K562 (cell line): Measurements from ENCODE around the gene PDE11A. TPM values are rescaled to one million over a fixed set of nuclear protein-coding genes. Genes with fewer than 3 reads are reported as not detected.

Experiments used
- ATAC-seq: fragments of 200-7000 bp; cut with Tn5 transposase; 3 replicates; pipeline ENCODE4 v1.9.1; 2020; ENCODE audit warnings: moderate library complexity
- BruUV-seq: library from RNA; stranded (reverse); fragments of 400-500 nt; replicated peaks from 2 replicates; lab custom pipeline; 2021; lab: Mats Ljungman, UMichigan
- CTCF ChIA-PET: fragments of 300-600 bp; formaldehyde crosslinking; extraction: SDS; loops from one replicate; lab custom pipeline; 2021; ENCODE audit warnings: low intra/inter-chr PET ratio; lab: Yijun Ruan, JAX
- POLR2A ChIA-PET: fragments of 300-600, 350-650 bp; sonication (Branson Sonifier 250); formaldehyde crosslinking; extraction: SDS; loops from one replicate; lab custom pipeline; 2021; ENCODE audit warnings: antibody characterized with exemption, inconsistent platforms; lab: Yijun Ruan, JAX
- DNase-seq, 4 experiments: peaks; one replicate each; pipeline versions ENCODE4 v3.0.0 to v3.0.0-alpha.2; 2011 to 2018; ENCODE audit warnings: low spot score in 3 of 4, mixed read lengths in 3 of 4; ENCODE audit errors: extremely low read depth in 1 of 4
- FAIRE-seq: peaks from 2 replicates; lab custom pipeline; 2011; peaks lifted over from hg19 to GRCh38; lab: Jason Lieb, UNC
- H2AFZ ChIP-seq: 2 replicates; pipeline ENCODE4 v1.6.0; 2011; ENCODE audit warnings: low read depth, low read length, control low read depth, inconsistent platforms
- H3K27ac ChIP-seq: fragments of 200-600 bp; 3 replicates; pipeline ENCODE4 v1.8.0; 2011; ENCODE audit warnings: low read depth, mild to moderate bottlenecking, control low read depth, inconsistent platforms, low read length, moderate library complexity, mixed read lengths; ENCODE audit errors: extremely low read depth
- H3K27me3 ChIP-seq, 2 experiments: fragments of 300-600 bp in 1 of 2; 2 replicates in 1 of 2; 3 replicates in 1 of 2; pipeline versions ENCODE4 v1.6.0 to v1.8.0; 2011; ENCODE audit warnings: inconsistent platforms in 2 of 2, low read length in 2 of 2, mild to moderate bottlenecking in 1 of 2, mixed read lengths in 1 of 2, moderate library complexity in 1 of 2; ENCODE audit not compliant: control insufficient read depth in 2 of 2, insufficient read depth in 2 of 2
- H3K36me3 ChIP-seq: fragments of 300-600 bp; 3 replicates; pipeline ENCODE4 v1.8.0; 2011; ENCODE audit warnings: mild to moderate bottlenecking, low read length, inconsistent platforms; ENCODE audit not compliant: control insufficient read depth, insufficient read depth
- H3K4me1 ChIP-seq, 2 experiments: fragments of 200-600 bp in 1 of 2; replicated peaks in 1 of 2; 2 replicates in 1 of 2; 3 replicates in 1 of 2; pipeline versions ENCODE4 v1.5.1 to v1.8.0; 2011; ENCODE audit warnings: inconsistent platforms in 2 of 2, low read length in 2 of 2, mild to moderate bottlenecking in 1 of 2, mixed read lengths in 1 of 2, moderate library complexity in 1 of 2; ENCODE audit not compliant: control insufficient read depth in 2 of 2, insufficient read depth in 2 of 2
- H3K4me2 ChIP-seq: 2 replicates; pipeline ENCODE4 v1.6.1; 2011; ENCODE audit warnings: low read length, control low read depth, inconsistent platforms, mixed read lengths; ENCODE audit not compliant: insufficient read depth
- H3K4me3 ChIP-seq: fragments of 200-600 bp; sonication (generic), shearing (Covaris generic); 2 replicates; pipeline ENCODE4 v1.5.1; 2016; ENCODE audit warnings: control low read depth, inconsistent platforms
- H3K79me2 ChIP-seq: fragments of 200-600 bp; 3 replicates; pipeline ENCODE4 v1.8.0; 2011; ENCODE audit warnings: low read length, inconsistent platforms; ENCODE audit not compliant: control insufficient read depth, insufficient read depth
- H3K9ac ChIP-seq, 2 experiments: 2 replicates each; pipeline versions ENCODE4 v1.6.0 to v1.6.1; 2011; ENCODE audit warnings: low read depth in 2 of 2, low read length in 2 of 2, control low read depth in 1 of 2, inconsistent platforms in 1 of 2, mild to moderate bottlenecking in 1 of 2, mixed read lengths in 1 of 2; ENCODE audit not compliant: insufficient read depth in 1 of 2
- H3K9me1 ChIP-seq: one replicate; pipeline ENCODE4 v1.6.0; 2011; ENCODE audit warnings: inconsistent platforms, mild to moderate bottlenecking, low read length, moderate library complexity; ENCODE audit not compliant: control insufficient read depth, insufficient read depth
- H3K9me3 ChIP-seq: replicated peaks from 2 replicates; pipeline ENCODE4 v1.5.1; 2011; ENCODE audit warnings: low read depth, low read length, inconsistent platforms; ENCODE audit not compliant: control insufficient read depth, insufficient read depth
- H4K20me1 ChIP-seq: replicated peaks from 2 replicates; pipeline ENCODE4 v1.6.1; 2011; ENCODE audit warnings: low read length, inconsistent platforms, mixed read lengths; ENCODE audit not compliant: control insufficient read depth, insufficient read depth
- CC2D1A ChIP-seq: fragments of 450-650 bp; IDR thresholded peaks from 2 replicates; pipeline ENCODE4 v1.6.1; 2017; ENCODE audit warnings: mild to moderate bottlenecking
- PRPF4 ChIP-seq: fragments of 200-400 bp; formaldehyde crosslinking; IDR thresholded peaks from one replicate; pipeline ENCODE4 v1.6.1; 2017; ENCODE audit warnings: low read length, low read depth, mild to moderate bottlenecking; ENCODE audit not compliant: insufficient read depth, poor library complexity, severe bottlenecking
- RBM34 ChIP-seq: fragments of 200-400 bp; formaldehyde crosslinking; IDR thresholded peaks from 2 replicates; pipeline ENCODE4 v1.6.1; 2018; ENCODE audit warnings: low read length, borderline replicate concordance; ENCODE audit not compliant: insufficient read depth
- TARDBP ChIP-seq: fragments of 450-650 bp; IDR thresholded peaks from 2 replicates; pipeline ENCODE4 v1.6.1; 2016
- ZC3H11A ChIP-seq: IDR thresholded peaks from 2 replicates; pipeline ENCODE4 v1.6.1; 2012; ENCODE audit warnings: low read depth, low read length, improper control_type of control experiment
- ZNF143 ChIP-seq: sonication (generic); formaldehyde crosslinking; IDR thresholded peaks from 2 replicates; pipeline ENCODE4 v1.9.0; 2022; ENCODE audit warnings: mild to moderate bottlenecking, missing genetic modification reagents
- ZNF282 ChIP-seq: sonication (generic); formaldehyde crosslinking; IDR thresholded peaks from 2 replicates; pipeline ENCODE4 v1.8.1; 2023; ENCODE audit warnings: missing genetic modification reagents
- WGBS: fragments of 100-300 bp; shearing (Covaris generic); methylation state at CpG from one replicate; pipeline ENCODE4 v1.1.6; 2016; ENCODE audit warnings: low coverage, mixed read lengths; ENCODE audit not compliant: insufficient coverage; ENCODE audit errors: missing lambda C conversion rate; 5-methylcytosine and 5-hydroxymethylcytosine counted together
- in situ Hi-C: fragments of 300-500 bp; cut with MboI; formaldehyde crosslinking; loops from 4 replicates; pipeline ENCODE4 v1.15.0; 2018; ENCODE audit warnings: inconsistent platforms, mixed read lengths
- intact Hi-C: fragments of 100-400 bp; cut with micrococcal nuclease; formaldehyde crosslinking; loops from 2 replicates; pipeline ENCODE4 v1.14.2; 2022
- polyA plus RNA-seq, 8 experiments: library from polyadenylated mRNA; depleted of rRNA in 4 of 8; stranded (reverse) in 5 of 8; unstranded in 3 of 8; fragments of >200 nt; fragmentation: Nextera tagmentation in 2 of 8; fragmentation: Illumina TruSeq in 1 of 8; extraction: Ambion mirVana in 2 of 8; extraction: Trizol in 1 of 8; gene quantifications; 2 replicates each; pipeline versions ENCODE4 v1.2.1 to v1.2.3, GENCODE V29; 2011 to 2014; ENCODE audit warnings: inconsistent platforms in 1 of 8, missing spikeins in 1 of 8
- total RNA-seq, 7 experiments: library from RNA; depleted of rRNA in 6 of 7; stranded (reverse); fragments of >200 nt in 6 of 7; fragmentation: Illumina TruSeq in 2 of 7; extraction: Trizol in 2 of 7; gene quantifications; 2 replicates each; pipeline versions ENCODE4 v1.2.1 to v1.2.3, GENCODE V29; 2011 to 2021; ENCODE audit warnings: low replicate concordance in 1 of 7
- TF ChIP-seq, protein P1 (sequence below): IDR thresholded peaks from 2 replicates; pipeline ENCODE4 v1.6.1; 2014; ENCODE audit warnings: antibody characterized with exemption

Gene PDE11A
- total and polyA plus RNA-seq, 9 of the 15 experiments (the other 6 are each of a cell fraction or from before 2014, with no cell fraction given): 3.2 to 22.1 (median 5.7) TPM

DNA sequence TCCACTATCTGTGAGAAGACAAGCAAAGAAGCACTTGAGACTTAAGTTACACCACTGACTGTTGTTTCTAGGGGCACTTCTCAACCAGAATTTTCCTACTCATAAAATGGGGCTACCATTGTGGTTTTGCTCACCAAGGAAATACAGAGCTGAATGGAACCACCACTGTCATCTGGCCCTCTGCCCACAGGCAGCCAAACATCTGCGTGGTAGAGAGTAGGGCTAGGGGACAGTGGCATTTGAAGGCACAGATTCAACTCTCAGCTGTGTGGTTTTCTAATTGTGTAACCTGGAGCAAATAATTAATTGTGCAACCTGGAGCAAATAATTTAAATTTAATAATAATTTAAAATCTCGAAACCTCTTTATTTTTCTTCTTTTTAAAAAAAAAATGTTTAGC is 79.6 kb downstream of the PDE11A start:
- CTCF ChIA-PET: interaction anchor here (0.7 kb wide), 1 partner anchor 75 kb away, joined by 3 read pairs; no protein-coding TSS in a partner anchor
- TF ChIP-seq ZNF143 (CRISPR knock-in tag): no peak
- no peak for TF ChIP-seq RBM34
- TF ChIP-seq ZC3H11A: no peak
- no peak for TF ChIP-seq ZNF282
- no peak for TF ChIP-seq PRPF4
- TF ChIP-seq CC2D1A: no peak
- TF ChIP-seq, protein P1, sequence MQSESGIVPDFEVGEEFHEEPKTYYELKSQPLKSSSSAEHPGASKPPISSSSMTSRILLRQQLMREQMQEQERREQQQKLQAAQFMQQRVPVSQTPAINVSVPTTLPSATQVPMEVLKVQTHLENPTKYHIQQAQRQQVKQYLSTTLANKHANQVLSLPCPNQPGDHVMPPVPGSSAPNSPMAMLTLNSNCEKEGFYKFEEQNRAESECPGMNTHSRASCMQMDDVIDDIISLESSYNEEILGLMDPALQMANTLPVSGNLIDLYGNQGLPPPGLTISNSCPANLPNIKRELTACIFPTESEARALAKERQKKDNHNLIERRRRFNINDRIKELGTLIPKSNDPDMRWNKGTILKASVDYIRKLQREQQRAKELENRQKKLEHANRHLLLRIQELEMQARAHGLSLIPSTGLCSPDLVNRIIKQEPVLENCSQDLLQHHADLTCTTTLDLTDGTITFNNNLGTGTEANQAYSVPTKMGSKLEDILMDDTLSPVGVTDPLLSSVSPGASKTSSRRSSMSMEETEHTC: no peak
- TF ChIP-seq TARDBP: no peak
- Histone ChIP-seq H3K9me3 (no peaks in the 10 kb centered on the region), H3K9me1 (no peaks in the 10 kb centered on the region), H3K4me3 (no peak overlapping the region), H3K27me3 (peaks cover 0 to 3% of the 10 kb centered on the region in 2 experiments; a peak in 2 of 5 replicates), H3K79me2 (no peaks in the 10 kb centered on the region), H3K27ac (no peak overlapping the region), H3K9ac (no peak overlapping the region), H2AFZ (no peak overlapping the region), H3K4me2 (no peak overlapping the region), H3K36me3 (no peaks in the 10 kb centered on the region), H3K4me1 (no peaks in the 10 kb centered on the region), H4K20me1 (no peaks in the 10 kb centered on the region)
- intact Hi-C loops: no loop called here
- in situ Hi-C loops: no loop called here
- no TSS peak for BruUV-seq
- 2% methylated on average over 2 of the region's 2 CpGs for WGBS
- FAIRE-seq (no peak), DNase-seq (no peak), ATAC-seq (no peak)
- POLR2A ChIA-PET: no interaction called here
